SK-N-MC (cell line): ENCODE results near the gene DENND1B.

ENCODE experiments used
- EZH2 ChIP-seq: fragments of 200-600 bp; sonication (generic); IDR thresholded peaks from one replicate; pipeline ENCODE4 v1.6.1; 2017; ENCODE audit warnings: antibody characterized with exemption
- FOXP2 ChIP-seq: optimal IDR thresholded peaks from 2 replicates; pipeline ENCODE3; 2011; ENCODE audit warnings: mild to moderate bottlenecking, moderate library complexity; ENCODE audit not compliant: insufficient read depth; ENCODE audit errors: extremely low read length, control extremely low read depth
- POLR2AphosphoS5 ChIP-seq: IDR thresholded peaks from 2 replicates; pipeline ENCODE4 v1.6.1; 2012; ENCODE audit warnings: mild to moderate bottlenecking, low read depth, low read length, borderline replicate concordance

DNA sequence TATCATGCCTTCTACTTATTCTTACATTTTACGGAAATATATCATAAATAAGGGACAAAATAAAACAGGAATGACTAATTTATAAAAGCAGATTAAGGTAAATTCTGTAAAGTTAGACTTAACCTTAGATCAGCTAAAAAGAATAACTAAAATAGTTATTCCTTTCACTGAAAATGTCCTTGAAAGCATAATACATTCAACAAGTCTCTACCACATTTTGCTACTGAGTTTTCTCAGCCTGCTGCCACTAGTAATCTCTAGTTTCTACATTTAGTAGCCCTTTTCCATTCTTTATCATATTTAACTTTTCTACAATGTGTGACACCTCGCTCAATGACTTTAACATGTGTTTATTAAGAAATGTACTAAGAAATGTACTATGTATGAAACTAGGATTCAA lies 89.0 kb downstream of the DENND1B start:
- no peak for TF ChIP-seq EZH2
- no peak for TF ChIP-seq POLR2AphosphoS5
- no peak for TF ChIP-seq FOXP2
